SW 1271 (cell line): Measurements from ENCODE around the gene RHOBTB3.
A peak's percentile ranks its signal among the peaks of the same experiment; 100 is the strongest.
"Not testable (repeated sequence)": the region's sequence is repeated elsewhere in the genome, so short reads cannot be mapped to it uniquely, and the experiment has no call there.

ENCODE experiments used
- DNase-seq, 2 experiments: peaks; one replicate each; lab custom pipeline; 2025; lab: John Stamatoyannopoulos, UW

RHOBTB3 gene, protein sequence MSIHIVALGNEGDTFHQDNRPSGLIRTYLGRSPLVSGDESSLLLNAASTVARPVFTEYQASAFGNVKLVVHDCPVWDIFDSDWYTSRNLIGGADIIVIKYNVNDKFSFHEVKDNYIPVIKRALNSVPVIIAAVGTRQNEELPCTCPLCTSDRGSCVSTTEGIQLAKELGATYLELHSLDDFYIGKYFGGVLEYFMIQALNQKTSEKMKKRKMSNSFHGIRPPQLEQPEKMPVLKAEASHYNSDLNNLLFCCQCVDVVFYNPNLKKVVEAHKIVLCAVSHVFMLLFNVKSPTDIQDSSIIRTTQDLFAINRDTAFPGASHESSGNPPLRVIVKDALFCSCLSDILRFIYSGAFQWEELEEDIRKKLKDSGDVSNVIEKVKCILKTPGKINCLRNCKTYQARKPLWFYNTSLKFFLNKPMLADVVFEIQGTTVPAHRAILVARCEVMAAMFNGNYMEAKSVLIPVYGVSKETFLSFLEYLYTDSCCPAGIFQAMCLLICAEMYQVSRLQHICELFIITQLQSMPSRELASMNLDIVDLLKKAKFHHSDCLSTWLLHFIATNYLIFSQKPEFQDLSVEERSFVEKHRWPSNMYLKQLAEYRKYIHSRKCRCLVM

DNA sequence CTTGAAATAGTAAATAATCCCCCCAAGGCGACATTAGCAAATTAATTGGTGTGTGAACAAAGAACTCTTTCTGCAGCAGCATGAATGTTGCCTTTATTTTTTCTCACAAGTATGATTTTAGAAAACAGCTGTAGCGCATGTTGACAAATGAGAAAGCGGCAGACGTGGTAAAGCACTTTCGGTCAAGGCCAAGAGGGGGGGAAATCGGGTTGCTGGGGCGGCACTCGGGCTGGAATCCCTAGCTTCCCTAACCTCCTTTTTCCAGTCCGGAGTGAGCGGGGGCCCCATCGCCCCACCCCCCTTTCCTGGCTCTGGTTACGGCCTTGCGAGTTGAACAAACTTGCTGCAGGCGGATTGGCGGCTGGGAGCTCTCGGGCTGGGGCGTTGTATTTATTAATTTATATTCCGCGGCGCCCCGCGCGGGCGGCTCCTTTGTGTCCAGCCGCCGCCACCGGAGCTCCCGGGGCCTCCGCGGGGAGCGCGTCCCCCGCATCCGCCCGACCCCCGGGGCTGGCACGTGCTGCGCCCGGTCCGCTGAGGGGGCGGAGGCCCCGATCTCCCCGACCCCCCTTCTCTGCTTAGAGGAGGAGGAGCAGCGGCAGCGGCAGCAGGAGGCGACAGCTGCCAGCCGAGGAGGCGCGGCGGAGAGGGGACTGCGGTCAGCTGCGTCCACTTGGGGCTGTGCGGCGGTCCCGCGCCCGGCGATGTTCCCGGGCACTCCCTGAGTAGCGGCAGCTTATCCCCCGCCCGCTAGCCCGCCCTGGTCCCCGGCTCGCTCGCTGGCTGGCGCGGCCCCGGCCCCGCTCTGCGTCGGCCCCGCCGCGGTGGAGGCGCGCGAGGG, at the start of gene RHOBTB3:
Gene RHOBTB3 (plus strand): TSS at position 607 of the 841 bp plus-strand sequence. CDS start 347 bp downstream, outside the sequence.
- DNase-seq, result peak; percentile 71 to 84

DNA sequence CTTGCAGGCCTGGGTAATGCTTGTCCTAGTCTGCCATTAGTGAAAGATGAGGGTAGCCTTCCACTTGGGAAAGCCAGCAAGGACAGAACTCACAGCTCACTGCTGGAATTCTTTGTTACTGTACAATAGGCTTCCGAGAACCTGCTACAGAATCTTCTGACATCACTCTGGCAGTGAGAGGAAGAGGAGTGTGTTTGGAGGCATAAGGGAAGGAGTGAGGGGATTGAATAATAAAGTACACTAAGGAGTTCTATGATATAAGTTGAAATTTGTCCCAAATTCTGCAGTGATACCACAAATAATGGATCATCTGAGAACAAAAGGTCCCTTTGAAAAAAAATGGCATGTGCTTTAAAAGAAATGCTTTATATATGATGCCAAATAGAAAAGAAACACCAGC, 48.2 kb upstream of the RHOBTB3 start, which contains the start of gene SPATA9:
Gene SPATA9 (minus strand): TSS at position 101 of the 400 bp plus-strand sequence. CDS start 137 bp downstream, outside the sequence.
- DNase-seq, result no peak

- DNase-seq, result no peak
Measured at GRCh38 chr5:95684361-95684760, 46.8 kb upstream of the RHOBTB3 start.

DNA sequence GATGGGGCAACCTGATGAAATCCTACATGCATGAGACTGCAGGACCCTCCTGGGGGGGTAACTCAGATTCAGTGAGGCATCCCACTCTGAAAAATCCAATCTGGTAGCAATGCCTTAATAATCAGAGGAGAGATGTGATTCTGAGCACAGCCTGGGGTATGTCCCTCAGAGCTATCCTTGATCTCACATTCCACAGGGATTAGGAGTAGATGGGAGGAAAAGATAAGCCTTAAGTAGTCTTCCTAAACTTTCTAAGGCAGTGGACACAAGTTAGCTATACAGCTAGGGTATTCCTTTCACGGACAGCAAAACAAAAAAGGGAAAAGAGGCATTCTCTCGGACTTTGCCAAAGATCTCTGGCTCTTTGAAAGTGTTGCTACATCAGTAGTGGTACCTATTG, 44.5 kb upstream of the RHOBTB3 start:
- DNase-seq, result no peak

GRCh38 chr5:95689680-95690079, 41.5 kb upstream of the RHOBTB3 start:
- DNase-seq, result no peak

DNA sequence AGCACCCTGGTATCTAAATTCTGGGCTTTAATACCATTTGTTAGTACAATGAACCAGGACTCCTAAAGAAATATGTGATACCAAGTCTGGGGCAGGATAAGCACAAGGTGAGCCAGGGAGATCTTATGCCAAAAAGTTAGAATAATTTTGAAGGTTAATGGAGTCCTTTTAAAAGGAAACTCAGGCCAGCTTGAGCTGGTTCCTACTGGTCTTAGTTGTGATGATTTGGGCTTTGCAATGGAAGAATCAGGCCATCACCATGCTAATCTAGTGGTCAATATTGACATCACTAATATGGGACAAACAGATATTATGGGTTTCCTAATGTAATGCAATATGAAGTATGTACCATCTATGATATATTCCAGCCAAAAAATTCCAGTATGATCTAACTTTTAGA, 40.8 kb upstream of the RHOBTB3 start:
- DNase-seq, result no peak

- no peak for DNase-seq
Measured at GRCh38 chr5:95697781-95698681, 33.1 kb upstream of the RHOBTB3 start.

DNA sequence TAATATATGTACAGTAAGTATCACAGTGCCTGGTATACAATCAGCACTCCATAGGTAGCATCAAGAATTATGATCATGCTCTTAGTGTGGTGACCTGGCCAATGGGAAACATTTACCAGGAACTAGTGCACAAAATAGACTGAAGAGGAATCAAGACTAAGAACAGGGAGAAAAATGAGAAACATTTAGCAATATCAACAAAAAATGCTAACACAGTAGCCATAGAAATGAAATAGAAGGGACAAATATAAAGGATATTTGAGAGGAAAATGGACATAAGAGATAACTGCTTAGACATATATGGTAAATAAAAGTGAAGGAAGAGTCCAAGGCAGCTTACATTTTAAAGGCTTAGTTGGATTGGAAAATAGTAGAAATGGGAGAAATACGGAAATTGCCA, 31.8 kb upstream of the RHOBTB3 start:
- DNase-seq, result no peak

GRCh38 chr5:95701074-95701473, 30.1 kb upstream of the RHOBTB3 start:
- no peak for DNase-seq

DNA sequence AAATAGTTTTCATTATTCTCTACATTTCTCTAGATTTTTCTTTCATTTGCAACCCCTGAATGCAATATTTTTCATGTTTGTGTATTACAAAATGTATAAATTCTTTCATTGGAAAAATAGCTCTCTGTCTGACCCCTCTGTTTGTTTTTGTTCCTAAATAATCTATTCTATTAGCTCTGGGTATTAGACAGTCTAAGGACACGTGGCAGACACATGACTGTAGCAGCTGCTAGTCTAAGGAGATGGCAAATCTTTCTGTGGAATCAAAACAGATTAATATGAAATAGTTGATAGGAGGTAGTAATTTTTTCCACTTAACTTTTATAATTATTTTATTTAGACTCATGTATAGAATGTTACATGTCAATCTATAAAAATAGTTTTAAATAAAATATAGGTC, 27.0 kb upstream of the RHOBTB3 start:
- DNase-seq, result no peak

- DNase-seq, result not testable (repeated sequence)
Measured at GRCh38 chr5:95706196-95706595, 24.9 kb upstream of the RHOBTB3 start.

- no peak for DNase-seq
Measured at GRCh38 chr5:95707055-95707454, 24.1 kb upstream of the RHOBTB3 start.

GRCh38 chr5:95707534-95708188, 23.5 kb upstream of the RHOBTB3 start:
- DNase-seq, result not testable (repeated sequence)

DNA sequence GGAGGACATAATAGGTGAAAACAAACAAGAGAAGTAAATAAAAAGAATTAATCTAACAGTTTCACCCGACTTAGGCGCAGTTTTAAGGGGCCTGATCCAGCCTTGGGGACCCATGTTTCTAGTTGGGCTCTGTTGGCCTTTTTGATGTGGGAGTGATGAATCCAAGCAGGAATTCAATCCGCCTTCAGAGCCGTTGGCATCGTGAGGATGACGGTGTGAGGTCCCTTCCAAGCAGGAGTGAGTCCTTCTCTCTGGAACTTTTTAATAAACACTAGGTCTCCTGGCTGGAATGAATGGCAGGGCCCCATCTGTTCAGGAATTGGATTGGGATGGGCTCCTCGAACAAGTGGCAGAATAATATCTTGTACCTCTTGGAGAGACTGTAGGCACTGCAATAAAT, 22.3 kb upstream of the RHOBTB3 start:
- no peak for DNase-seq

DNA sequence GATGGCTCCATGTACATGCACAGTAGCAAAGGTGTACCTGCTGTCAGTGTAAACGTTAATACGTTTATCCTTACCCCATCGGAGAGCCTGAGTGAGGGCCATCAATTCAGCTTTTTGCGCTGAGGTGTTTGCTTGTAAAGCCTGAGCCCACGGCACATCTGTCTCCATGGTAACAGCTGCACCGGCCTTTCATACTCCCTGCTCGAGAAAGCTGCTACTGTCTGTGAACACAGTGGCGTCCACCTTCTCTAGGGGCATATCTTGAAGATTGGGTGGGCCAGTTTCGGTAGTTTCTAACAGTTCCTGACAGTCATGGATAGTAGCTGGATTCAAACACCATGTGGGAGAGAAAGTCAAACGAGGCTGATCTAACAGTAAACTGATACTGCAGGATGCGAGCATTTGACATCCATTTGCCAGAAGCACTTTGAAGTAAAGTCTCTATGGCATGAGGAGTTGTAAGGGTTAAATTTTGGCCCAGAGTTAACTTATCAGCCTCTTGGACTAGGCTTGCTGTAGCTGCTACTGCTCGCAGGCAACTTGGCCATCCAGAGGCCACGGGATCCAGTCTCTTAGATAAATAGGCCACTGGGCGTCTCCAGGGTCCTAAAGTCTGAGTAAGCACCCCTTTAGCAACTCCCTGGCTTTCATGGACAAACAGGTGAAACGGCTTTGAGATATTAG, 21.0 kb upstream of the RHOBTB3 start:
- DNase-seq, result no peak

DNA sequence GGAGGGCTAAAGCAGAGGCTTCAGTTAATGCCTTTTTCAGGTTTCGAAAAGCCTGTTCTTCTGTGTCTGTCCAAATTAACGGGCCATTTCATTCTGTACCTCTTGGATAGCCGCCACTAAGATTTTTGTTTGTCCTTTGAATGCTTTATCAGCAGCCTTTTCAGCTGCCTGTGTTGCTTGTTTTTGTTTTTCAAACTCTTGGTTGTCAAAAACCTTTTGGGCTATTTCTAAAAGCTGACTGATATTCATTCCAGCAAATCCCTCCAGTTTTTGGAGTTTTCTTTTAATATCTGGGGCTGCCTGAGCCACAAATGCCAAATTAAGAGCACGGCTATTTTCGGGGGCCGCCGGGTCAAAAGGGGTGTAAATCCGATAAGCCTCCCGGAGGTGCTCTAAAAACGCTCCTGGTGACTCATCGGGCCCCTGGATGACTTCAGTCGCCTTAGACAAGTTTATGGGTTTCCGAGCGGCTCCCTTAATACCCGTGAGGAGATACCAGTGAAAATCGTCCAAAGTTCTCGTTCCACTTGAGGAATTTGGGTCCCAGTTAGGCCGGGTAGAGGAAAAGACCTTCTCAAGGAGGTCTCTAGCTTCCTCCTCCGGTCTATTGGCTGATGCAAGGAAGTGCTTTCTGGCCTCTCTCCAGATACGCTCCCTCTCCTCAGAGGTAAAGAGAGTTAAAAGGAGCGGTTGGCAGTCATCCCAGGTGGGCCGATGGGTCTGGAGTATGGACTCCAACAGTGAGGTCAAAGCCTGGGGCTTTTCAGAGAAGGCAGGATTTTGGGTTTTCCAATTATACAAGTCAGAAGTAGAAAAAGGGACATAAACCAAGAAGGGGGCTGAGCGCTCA, 20.3 kb upstream of the RHOBTB3 start:
- not testable (repeated sequence) for DNase-seq

DNA sequence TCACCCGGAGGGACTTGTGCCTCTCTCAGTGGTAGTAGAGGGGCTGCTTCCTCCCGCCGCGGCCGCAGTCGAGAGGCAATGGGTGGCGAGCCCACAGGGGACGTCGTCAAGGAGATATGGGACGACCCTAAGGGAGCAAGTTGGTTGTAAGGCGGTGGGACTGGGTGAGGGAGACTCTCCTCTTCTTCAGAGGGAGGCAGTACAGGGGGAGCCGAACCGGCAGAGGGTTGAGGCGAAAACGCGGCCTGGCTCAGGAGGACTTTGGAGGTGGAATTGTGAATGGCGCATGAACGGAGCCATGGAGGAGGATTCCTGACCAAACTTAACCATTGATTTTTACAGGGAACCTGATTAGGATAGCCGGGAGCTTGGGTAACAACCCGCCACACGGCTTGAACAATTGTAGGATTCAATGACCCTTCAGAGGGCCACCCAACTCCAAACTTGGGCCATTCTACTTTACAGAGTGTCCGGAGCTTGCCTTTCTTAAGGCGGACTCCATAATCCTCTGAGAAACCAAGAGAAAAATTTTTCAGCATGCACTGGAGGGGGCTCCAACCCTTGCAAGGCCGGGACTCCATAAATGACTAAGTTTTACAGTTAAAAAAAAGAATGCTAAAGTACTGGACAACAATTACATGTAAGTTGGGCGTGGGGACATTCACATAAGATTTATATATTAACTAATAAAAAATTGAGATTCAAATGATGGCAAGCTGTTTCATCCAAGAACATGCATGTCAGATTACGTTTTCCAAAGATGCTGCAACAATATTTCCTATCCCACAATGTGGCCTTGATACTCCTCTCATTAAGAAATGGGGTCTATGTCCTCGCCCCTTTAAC, 19.4 kb upstream of the RHOBTB3 start:
- no peak for DNase-seq

DNA sequence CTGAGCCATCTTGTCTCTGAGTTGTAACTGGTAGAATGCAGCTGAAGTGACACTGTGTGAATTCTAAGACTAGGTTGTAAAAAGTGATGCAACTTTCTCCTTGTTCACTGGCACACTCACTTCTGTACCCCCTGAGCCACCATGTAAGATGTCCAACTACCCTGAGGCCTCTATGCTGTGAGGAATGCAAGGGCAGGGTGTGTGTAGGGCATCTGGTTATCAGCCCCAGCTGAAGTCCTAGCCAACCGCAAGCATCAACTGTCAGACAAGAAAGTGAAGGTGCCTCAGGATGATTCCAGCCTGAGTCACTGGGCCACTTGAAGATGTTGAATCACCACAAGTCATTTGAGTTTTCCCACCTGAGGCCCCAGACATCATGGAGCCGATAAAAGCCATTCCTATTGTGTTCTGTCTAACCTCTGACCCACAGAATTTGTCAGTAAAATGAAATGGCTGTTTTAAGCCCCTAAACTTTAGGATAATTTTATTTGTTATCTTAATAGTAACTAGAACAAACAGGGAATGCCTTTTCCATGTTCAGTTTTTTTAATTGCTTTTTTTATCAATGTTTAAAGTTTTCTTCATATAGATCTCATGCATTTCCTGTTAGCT, 18.7 kb upstream of the RHOBTB3 start:
- peak; percentile 95 to 99 for DNase-seq
